Measurements from ENCODE around the gene BMP10. TPM values are rescaled to one million over a fixed set of nuclear protein-coding genes. Genes with fewer than 3 reads are reported as not detected.

Gene BMP10
- total and polyA plus RNA-seq, 2 of the 13 experiments (the other 11 are each of a cell fraction or from before 2014, with no cell fraction given), result not detected

DNA sequence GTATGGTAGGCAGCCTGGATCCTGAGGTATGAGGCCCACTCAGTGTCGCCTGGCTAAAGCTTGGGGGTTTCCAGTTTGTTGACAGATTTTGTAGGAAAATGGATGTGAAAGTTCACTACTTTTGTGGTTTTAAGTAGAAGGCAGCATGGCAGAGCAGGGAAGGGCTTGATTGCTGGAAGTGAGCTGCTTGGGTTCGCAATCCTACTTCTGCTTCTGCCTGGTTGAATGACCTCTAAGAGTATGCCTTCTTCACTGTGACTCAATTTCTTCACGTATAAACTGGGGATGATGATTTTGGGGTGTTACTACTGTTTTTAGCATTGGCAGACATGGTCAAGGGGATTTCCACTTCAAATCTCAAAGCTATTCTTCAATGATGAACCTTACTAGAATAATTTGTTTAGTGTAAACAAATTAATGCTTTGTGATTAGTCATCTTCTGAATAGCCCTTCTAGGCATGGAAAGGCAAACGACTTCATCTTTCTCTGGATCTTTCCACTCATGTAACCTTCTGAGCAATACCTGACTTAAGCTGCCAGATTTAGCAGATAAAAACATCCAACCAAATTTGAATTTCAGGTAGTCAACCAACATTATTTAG is 13.2 kb downstream of the BMP10 start (continued):
- TF ChIP-seq ELK4 (CRISPR knock-in tag; IDR thresholded peaks at IDR 0.05; ENCODE audit: borderline replicate concordance) (no peak), ZNF484 (CRISPR knock-in tag; IDR thresholded peaks at IDR 0.05; ENCODE audit: borderline replicate concordance, low read depth) (no peak), FOXJ3 (CRISPR knock-in tag; IDR thresholded peaks at IDR 0.05; ENCODE audit: borderline replicate concordance) (no peak), ZNF629 (CRISPR knock-in tag; conservative IDR thresholded peaks at IDR 0.05) (no peak)

DNA sequence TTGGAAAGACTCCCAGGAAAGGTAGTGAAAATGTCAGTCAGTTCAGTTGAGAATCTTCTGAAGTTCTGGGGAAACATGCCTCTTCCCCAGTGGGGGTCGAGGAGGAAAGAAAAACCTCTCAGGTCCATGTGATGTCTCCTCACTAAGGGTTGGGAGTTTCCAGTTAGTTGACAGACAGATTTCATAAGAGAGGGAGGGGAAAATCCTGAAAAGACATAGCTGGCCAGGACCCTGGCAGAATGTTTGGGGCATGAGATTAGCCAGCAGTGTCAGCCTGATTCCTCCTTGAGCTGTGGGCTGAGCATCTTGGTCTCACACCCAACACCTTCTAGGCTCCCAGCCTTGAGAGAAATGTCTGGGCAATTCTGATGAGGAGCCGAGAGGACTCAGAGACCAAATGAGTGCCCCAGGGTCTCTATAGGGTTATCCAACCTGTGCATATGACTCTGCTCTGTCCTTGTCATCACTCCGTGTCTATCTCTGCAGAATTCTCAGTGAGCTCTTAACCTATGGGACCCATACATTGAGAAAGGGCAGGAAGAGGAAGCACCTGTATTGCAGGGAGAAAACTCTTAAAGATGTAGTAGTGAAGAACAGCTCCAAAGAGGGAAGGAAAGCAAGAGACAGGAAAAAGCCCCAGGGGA is 13.9 kb downstream of the BMP10 start:
- POLR2A ChIA-PET, result no interaction called here
- intact Hi-C loops (cut with micrococcal nuclease; ENCODE audit: unreplicated experiment), result no loop called here
- FAIRE-seq (no peak), ATAC-seq (no peak), DNase-seq (ENCODE audit: low spot score) (no peak)
- H3K36me3 ChIP-seq (replicated peaks in 1 of 2; ENCODE audit: control insufficient read depth in 1 of 2, insufficient read depth in 2 of 2, low read length in 2 of 2), result no peaks in the 10 kb centered on the region
- H3K9me3 ChIP-seq (ENCODE audit: low read length), result no peaks in the 10 kb centered on the region
- no peaks in the 10 kb centered on the region for H3K79me2 ChIP-seq (ENCODE audit: insufficient read depth, low read length)
- H4K20me1 ChIP-seq (ENCODE audit: insufficient read depth, low read length), result no peaks in the 10 kb centered on the region
- BruUV-seq (replicated peaks), result no TSS peak
- CTCF ChIA-PET (ENCODE audit: low intra/inter-chr PET ratio, low total read pairs), result no interaction called here
- peaks cover 0 to 32% of the 10 kb centered on the region in 2 experiments; a peak in 3 of 5 replicates for H3K27me3 ChIP-seq (ENCODE audit: control insufficient read depth in 1 of 2, insufficient read depth in 2 of 2, low read length in 2 of 2)
- H3K9ac ChIP-seq (ENCODE audit: insufficient read depth, low read depth, low read length), result no peak overlapping the region
- no peak overlapping the region for H3K4me3 ChIP-seq (replicated peaks in 1 of 3; ENCODE audit: insufficient read depth in 1 of 3, low read depth in 2 of 3, low read length in 3 of 3)
- in situ Hi-C loops (cut with HindIII; ENCODE audit: extremely low pct_ligation_motif_present, low pct_unique_long_range_greater_than_20kb), result no loop called here
- no peak overlapping the region for H2AFZ ChIP-seq (ENCODE audit: low read length)
- no peak overlapping the region for H3K4me2 ChIP-seq (ENCODE audit: low read depth, low read length)
- no peak overlapping the region for H3K27ac ChIP-seq (ENCODE audit: extremely low read length, insufficient read depth, low read length)
- WGBS (ENCODE audit: low lambda C conversion rate), result 0% methylated on average over 3 of the region's 3 CpGs
- H3K4me1 ChIP-seq (ENCODE audit: insufficient read depth, low read length), result no peaks in the 10 kb centered on the region
- no peak for TF ChIP-seq THRA (CRISPR knock-in tag; IDR thresholded peaks at IDR 0.05; ENCODE audit: borderline replicate concordance)
- no peak for TF ChIP-seq HMGA1 (CRISPR knock-in tag; conservative IDR thresholded peaks at IDR 0.05)
- TF ChIP-seq ZNF841 (CRISPR knock-in tag; IDR thresholded peaks at IDR 0.05; ENCODE audit: borderline replicate concordance), result no peak
- no peak for TF ChIP-seq MTF2 (CRISPR knock-in tag; IDR thresholded peaks at IDR 0.05; ENCODE audit: borderline replicate concordance)
- TF ChIP-seq, protein P1, sequence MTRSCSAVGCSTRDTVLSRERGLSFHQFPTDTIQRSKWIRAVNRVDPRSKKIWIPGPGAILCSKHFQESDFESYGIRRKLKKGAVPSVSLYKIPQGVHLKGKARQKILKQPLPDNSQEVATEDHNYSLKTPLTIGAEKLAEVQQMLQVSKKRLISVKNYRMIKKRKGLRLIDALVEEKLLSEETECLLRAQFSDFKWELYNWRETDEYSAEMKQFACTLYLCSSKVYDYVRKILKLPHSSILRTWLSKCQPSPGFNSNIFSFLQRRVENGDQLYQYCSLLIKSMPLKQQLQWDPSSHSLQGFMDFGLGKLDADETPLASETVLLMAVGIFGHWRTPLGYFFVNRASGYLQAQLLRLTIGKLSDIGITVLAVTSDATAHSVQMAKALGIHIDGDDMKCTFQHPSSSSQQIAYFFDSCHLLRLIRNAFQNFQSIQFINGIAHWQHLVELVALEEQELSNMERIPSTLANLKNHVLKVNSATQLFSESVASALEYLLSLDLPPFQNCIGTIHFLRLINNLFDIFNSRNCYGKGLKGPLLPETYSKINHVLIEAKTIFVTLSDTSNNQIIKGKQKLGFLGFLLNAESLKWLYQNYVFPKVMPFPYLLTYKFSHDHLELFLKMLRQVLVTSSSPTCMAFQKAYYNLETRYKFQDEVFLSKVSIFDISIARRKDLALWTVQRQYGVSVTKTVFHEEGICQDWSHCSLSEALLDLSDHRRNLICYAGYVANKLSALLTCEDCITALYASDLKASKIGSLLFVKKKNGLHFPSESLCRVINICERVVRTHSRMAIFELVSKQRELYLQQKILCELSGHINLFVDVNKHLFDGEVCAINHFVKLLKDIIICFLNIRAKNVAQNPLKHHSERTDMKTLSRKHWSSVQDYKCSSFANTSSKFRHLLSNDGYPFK (CRISPR knock-in tag; IDR thresholded peaks at IDR 0.05; ENCODE audit: borderline replicate concordance), result no peak
- TF ChIP-seq ZNF337 (CRISPR knock-in tag; IDR thresholded peaks at IDR 0.05; ENCODE audit: borderline replicate concordance, low read depth), result no peak
- no peak for TF ChIP-seq SPEN (CRISPR knock-in tag; IDR thresholded peaks at IDR 0.05; ENCODE audit: low read depth)
- TF ChIP-seq HNF1B (CRISPR knock-in tag; IDR thresholded peaks at IDR 0.05), result no peak
- TF ChIP-seq, protein P2, sequence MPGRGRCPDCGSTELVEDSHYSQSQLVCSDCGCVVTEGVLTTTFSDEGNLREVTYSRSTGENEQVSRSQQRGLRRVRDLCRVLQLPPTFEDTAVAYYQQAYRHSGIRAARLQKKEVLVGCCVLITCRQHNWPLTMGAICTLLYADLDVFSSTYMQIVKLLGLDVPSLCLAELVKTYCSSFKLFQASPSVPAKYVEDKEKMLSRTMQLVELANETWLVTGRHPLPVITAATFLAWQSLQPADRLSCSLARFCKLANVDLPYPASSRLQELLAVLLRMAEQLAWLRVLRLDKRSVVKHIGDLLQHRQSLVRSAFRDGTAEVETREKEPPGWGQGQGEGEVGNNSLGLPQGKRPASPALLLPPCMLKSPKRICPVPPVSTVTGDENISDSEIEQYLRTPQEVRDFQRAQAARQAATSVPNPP (CRISPR knock-in tag; IDR thresholded peaks at IDR 0.05), result no peak

All from HepG2 (cell line).